Fibroblast of peridontal ligament (primary cell): ENCODE data around the gene TMPRSS11F.
"Not testable (repeated sequence)": the region's sequence is repeated elsewhere in the genome, so short reads cannot be mapped to it uniquely, and the experiment has no call there.

Experiments used
- DNase-seq: peaks from one replicate; pipeline ENCODE4 v3.0.0-alpha.2; 2010; ENCODE audit errors: extremely low read depth

Gene TMPRSS11F

DNA sequence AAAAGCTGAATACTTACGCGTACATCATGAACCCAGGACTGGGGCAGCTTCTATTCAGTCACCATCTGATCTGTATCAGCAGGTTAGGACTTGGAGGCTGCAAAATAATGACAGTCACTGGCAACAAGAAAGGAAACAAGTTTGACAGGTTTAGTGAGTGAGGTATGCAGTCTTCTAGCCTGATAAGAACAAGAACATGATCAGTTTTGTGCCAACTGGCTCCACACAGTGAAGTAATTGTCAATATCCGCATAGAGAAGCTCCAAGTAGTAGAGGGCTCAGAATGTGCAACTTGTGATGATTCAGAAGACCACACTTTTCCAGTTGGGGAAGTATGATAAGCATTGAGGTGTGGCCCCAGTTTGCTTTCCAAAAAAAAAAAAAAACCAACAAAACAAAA is at the start of gene TMPRSS11F:
TSS of gene TMPRSS11F (minus strand) at position 77 of the 400 bp plus-strand sequence. CDS start at position 28, 49 bp downstream.
- DNase-seq, result no peak

GRCh38 chr4:68176904-68177303 is 47.2 kb upstream of the TMPRSS11F start:
- DNase-seq, result no peak

- no peak for DNase-seq
Measured at GRCh38 chr4:68176500-68176899, 46.8 kb upstream of the TMPRSS11F start.

DNA sequence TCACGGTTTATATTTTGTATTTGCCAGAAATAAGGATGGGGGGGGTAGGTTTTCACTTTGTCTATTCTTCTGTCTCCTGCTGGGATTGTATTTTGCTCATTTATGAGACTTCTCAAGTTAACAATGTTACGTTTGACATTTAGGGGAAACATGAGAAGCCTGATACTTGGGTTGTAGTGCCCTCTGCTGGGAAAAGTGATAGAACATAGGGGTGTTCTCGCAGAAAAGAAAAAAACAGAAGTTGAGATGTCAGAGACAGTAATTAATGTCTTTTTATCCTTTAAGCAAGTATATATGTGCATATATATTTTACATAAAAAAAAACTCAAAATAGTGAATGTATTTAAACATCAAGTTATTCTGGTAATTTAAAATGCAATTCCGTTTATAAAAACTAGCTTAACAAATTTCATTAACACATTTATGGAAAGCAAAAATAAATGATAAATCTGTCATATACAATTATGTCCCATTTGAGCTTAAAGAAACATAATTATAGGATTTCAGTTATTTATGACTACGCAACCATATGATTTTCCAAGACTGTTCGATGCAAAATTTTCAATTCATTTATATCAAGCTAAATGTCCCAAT is 46.0 kb upstream of the TMPRSS11F start:
- DNase-seq, result peak; percentile 75

GRCh38 chr4:68174389-68174788 is 44.7 kb upstream of the TMPRSS11F start:
- DNase-seq, result not testable (repeated sequence)

DNA sequence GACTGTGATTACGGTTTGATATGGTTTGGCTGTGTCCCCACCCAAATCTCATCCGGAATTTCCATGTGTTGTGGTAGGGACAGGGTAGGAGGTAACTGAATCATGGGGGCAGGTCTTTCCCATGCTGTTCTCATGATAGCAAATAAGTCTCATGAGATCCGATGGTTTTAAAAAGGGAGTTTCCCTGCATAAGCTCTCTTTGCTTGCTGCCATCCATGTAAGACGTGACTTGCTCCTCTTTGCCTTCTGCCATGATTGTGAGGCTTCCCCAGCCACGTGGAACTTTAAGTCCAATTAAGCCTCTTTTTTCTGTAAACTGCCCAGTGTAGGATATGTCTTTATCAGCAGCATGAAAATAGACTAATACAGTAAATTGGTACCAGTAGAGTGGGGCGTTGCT is 42.5 kb upstream of the TMPRSS11F start:
- not testable (repeated sequence) for DNase-seq

DNA sequence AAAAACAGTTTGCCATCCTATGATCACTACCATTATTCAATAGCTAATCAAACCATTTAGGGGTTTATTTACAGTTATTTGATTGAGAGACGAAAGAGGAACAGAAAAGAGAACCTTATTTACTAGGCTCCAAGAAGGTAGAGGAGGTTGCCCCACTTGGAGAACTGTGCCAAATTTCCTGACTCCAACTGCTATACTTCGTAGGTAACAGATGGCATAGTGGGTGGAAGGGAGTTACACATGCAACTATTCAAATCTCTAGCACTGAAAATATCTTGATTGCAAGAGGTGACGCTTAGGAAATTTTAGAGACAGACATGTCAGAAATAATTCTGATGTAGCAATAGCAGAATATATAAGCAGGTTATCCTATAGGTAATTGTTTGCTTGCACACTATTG is 38.0 kb upstream of the TMPRSS11F start:
- DNase-seq, result no peak

- no peak for DNase-seq
Measured at GRCh38 chr4:68167166-68167565, 37.5 kb upstream of the TMPRSS11F start.

DNA sequence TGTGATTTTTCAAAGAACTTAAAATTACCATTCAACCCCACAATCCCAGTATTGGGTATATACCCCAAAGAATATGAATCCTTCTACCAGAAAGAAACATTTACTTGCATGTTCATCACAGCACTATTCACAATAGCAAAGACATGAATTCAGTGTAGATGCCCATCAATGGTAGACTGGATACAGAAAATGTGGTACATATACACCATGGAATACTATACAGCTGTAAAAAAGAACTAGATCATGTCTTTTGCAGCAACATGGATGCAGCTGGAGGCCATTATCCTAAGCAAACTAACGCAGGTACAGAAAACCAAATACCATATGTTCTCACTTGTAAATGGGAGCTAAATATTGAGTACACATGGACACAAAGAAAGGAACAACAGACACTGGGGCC is 34.1 kb upstream of the TMPRSS11F start:
- DNase-seq, result no peak

- no peak for DNase-seq
Measured at GRCh38 chr4:68162196-68162595, 32.5 kb upstream of the TMPRSS11F start.

- no peak for DNase-seq
Measured at GRCh38 chr4:68152411-68152810, 22.7 kb upstream of the TMPRSS11F start.

- no peak for DNase-seq
Measured at GRCh38 chr4:68148800-68149685, 19.4 kb upstream of the TMPRSS11F start.

- DNase-seq, result no peak
Measured at GRCh38 chr4:68147079-68147478, 17.4 kb upstream of the TMPRSS11F start.

DNA sequence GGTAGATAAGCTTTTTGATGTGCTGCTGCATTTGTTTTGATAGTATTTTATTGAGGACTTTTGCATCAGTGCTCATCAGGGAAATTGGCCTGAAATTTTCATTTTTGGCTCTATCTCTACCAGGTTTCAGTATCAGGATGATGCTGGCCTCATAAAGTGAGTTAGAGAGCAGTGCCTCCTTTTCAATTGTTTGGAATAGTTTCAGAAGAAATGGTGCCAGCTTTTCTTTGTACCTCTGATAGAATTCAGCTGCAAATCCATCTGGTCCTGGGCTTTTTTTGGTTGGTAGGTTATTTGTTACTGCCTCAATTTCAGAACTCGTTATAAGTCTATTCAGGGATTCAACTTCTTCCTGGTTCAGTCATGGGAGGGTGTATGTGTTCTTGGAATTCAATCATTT is 15.6 kb upstream of the TMPRSS11F start:
- DNase-seq, result no peak

DNA sequence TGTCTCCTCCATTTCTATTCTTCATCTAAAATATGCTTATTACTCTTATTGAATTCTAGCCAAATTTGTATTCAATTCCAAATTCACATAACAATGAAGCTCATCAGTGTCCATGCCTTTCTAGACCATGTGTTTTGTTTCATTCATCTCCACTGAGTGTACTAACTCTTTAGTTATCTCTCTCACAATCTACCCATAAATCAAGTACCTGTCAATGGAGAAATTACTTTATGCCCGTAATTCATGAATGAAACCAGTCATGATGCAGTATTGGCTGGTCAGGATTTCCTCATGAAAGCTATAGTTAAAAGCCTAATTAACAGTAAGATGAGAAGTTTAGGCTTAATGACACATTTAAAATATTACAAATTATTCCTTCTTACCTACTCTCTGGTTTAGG is 12.2 kb upstream of the TMPRSS11F start:
- DNase-seq, result no peak

- DNase-seq, result no peak
Measured at GRCh38 chr4:68132342-68132741, 2.7 kb upstream of the TMPRSS11F start.

- no peak for DNase-seq
Measured at GRCh38 chr4:68124262-68124661, 5.4 kb downstream of the TMPRSS11F start.

- no peak for DNase-seq
Measured at GRCh38 chr4:68123525-68123924, 6.1 kb downstream of the TMPRSS11F start.

DNA sequence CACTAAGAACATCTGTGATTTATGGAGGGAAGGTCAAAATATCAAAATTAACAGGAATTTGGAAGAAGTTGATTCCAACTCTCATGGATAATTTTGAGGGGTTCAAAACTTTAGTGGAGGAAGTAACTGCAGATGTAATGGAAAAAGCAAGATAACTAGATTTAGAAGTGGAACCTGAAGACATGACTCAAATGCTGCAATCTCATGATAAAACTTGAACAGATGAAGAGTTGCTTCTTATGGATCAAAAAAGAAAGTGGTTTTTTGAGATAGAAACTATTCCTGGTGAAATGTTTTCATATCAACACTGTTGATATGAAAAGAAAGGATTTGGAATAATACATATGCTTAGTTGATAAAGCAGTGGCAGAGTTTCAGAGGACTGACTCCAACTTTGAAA is 9.7 kb downstream of the TMPRSS11F start:
- no peak for DNase-seq

DNA sequence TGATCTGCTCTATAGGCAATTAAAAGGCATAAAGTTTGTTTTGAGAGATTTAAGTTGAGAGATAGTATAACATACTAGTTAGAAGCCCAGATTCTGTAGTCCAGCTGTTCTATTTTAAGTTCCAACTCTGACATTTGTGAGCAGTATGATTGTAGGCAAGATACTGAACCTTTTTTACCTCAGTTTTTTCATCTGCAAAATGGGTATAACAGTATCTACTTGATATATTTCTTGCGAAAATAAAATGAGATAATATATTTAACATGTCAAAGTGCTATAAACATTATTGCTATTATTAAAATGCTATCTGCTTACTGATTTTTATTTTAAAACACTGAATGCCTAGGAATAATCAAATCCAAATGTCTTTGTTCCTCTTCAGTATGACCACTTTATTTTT is 19.2 kb downstream of the TMPRSS11F start:
- no peak for DNase-seq

GRCh38 chr4:68109868-68110267 is 19.8 kb downstream of the TMPRSS11F start:
- no peak for DNase-seq

DNA sequence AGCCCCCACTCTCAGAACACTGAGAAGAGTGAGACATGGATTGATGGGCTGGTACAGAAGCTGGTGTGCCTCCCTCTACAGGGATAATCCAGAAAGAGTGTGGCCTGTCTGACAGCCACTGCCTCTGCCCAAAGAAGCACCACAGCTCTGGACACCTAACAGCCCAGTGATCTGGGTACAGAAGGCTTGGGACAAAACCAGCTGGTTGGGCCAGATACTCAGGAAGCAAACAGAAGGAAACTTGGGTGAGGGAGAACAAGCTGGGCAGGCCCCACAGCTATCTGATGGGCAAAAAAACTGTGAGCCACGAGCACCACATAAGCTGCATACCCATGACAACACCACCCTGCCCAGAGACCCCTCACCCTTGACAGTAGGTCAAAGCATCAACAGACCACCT is 46.9 kb downstream of the TMPRSS11F start:
- no peak for DNase-seq

DNA sequence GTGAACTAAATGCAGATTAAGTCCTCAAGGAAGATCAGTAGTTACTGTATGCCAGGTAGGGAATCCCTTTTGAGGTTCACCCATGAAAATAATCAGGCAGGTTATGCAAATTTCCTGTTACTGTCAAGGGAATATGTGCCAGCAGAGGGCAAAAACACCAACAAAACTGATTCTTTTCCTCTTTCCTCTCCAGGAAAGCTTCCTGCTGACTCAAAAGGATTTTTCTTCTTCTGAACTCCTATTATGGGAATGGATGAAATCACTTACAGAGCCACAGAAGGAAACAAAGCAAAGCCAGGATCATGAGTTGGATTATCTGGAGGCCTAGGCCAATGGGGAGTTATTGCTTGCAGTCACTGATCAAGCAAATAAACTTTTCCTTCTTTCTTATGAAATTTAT is 49.7 kb downstream of the TMPRSS11F start:
- DNase-seq, result no peak
